ENCODE data around the gene ATG2B.

Gene ATG2B

GRCh38 chr14:96270565-96271420, 92.3 kb downstream of the ATG2B start:
- no peak for DNase-seq

GRCh38 chr14:96269359-96269710, 93.8 kb downstream of the ATG2B start:
- no peak for DNase-seq

- DNase-seq, result no peak
These were observed 94.4 kb downstream of the ATG2B start for GRCh38 chr14:96268431-96269358.

- DNase-seq, result no peak
These were observed 95.2 kb downstream of the ATG2B start for GRCh38 chr14:96267916-96268315.

- no peak for DNase-seq
These were observed 95.8 kb downstream of the ATG2B start for GRCh38 chr14:96267336-96267735.

GRCh38 chr14:96265383-96266095, 97.6 kb downstream of the ATG2B start:
- DNase-seq, result no peak

GRCh38 chr14:96264853-96265252, 98.3 kb downstream of the ATG2B start:
- DNase-seq, result no peak

GRCh38 chr14:96264200-96264553, 99.0 kb downstream of the ATG2B start:
- no peak for DNase-seq

GRCh38 chr14:96263347-96264199, 99.6 kb downstream of the ATG2B start:
- no peak for DNase-seq

- no peak for DNase-seq
These were observed 101.1 kb downstream of the ATG2B start for GRCh38 chr14:96261772-96262655.

- DNase-seq, result no peak
These were observed 102.1 kb downstream of the ATG2B start for GRCh38 chr14:96261053-96261452.

GRCh38 chr14:96260341-96260821, 102.8 kb downstream of the ATG2B start:
- no peak for DNase-seq

GRCh38 chr14:96257900-96258299, 105.2 kb downstream of the ATG2B start:
- no peak for DNase-seq

GRCh38 chr14:96257056-96257455, 106.1 kb downstream of the ATG2B start:
- no peak for DNase-seq

- DNase-seq, result no peak
These were observed 106.7 kb downstream of the ATG2B start for GRCh38 chr14:96256407-96256806.

GRCh38 chr14:96255501-96256366, 107.4 kb downstream of the ATG2B start, which contains the start of gene BDKRB1:
Gene BDKRB1, plus strand, starts transcription at chr14:96256210. Its CDS starts 7,473 bp downstream, at chr14:96263683.
- no peak for DNase-seq

- DNase-seq, result no peak
These were observed 108.5 kb downstream of the ATG2B start for GRCh38 chr14:96254687-96255086.

- no peak for DNase-seq
These were observed 110.1 kb downstream of the ATG2B start for GRCh38 chr14:96252999-96253539.

GRCh38 chr14:96252323-96252998, 110.7 kb downstream of the ATG2B start:
- DNase-seq, result no peak

All from activated CD4-positive, alpha-beta T cell treated with anti-CD3 and anti-CD28 coated beads for 4 hours (primary cell).